Uterus (tissue), 4 donors: ENCODE results near the gene CAMK1D. TPM values are rescaled to one million over a fixed set of nuclear protein-coding genes. Genes with fewer than 3 reads are reported as not detected.
"Not testable (repeated sequence)": the region's sequence is repeated elsewhere in the genome, so short reads cannot be mapped to it uniquely, and the experiment has no call there.

Source experiments
- DNase-seq, 2 donors: peaks; one replicate each; pipeline ENCODE4 v3.0.0-alpha.2; 2019 to 2020
- H3K27ac ChIP-seq, 2 donors: fragments of 200-600 bp; sonication (generic); 1 replicate in 1 of 2; 2 replicates in 1 of 2; pipeline ENCODE4 v1.5.1; 2016 to 2018
- H3K27me3 ChIP-seq, 2 donors: fragments of 200-600 bp; sonication (generic); one replicate each; pipeline ENCODE4 v1.5.1; 2018 to 2019; ENCODE audit warnings: control low read depth in 1 of 2
- H3K36me3 ChIP-seq, 2 donors: fragments of 200-600 bp; sonication (generic); one replicate each; pipeline ENCODE4 v1.5.1; 2019; ENCODE audit warnings: control low read depth in 1 of 2
- H3K4me1 ChIP-seq, 2 donors: fragments of 200-600 bp; sonication (generic); one replicate each; pipeline ENCODE4 v1.5.1; 2018 to 2019; ENCODE audit warnings: control low read depth in 1 of 2
- H3K4me3 ChIP-seq, 2 donors: fragments of 200-600 bp; sonication (generic); 1 replicate in 1 of 2; 2 replicates in 1 of 2; pipeline ENCODE4 v1.5.1; 2018 to 2019; ENCODE audit warnings: mild to moderate bottlenecking in 1 of 2
- H3K9me3 ChIP-seq, 2 donors: fragments of 200-600 bp; sonication (generic); one replicate each; pipeline ENCODE4 v1.5.1; 2019; ENCODE audit warnings: control low read depth in 1 of 2
- POLR2A ChIP-seq, 2 donors: fragments of 450-650 bp; IDR thresholded peaks; one replicate each; pipeline ENCODE4 v1.6.1; 2016; ENCODE audit warnings: antibody characterized with exemption in 2 of 2, mild to moderate bottlenecking in 1 of 2, moderate library complexity in 1 of 2
- intact Hi-C: fragments of 100-400 bp; cut with DNase I; formaldehyde crosslinking; loops from one replicate; pipeline ENCODE4 v1.15.1; 2023; ENCODE audit warnings: low total_unique reads
- total RNA-seq, 4 donors: library from RNA; depleted of rRNA in 3 of 4; stranded (reverse); fragments of >200 nt in 3 of 4; gene quantifications; one replicate each; pipeline versions ENCODE4 v1.1.0 to v1.2.4, GENCODE V29; 2014 to 2023
- TF ChIP-seq, protein P1 (sequence below), 4 experiments: fragments of 200-600 bp in 2 of 4; fragments of 450-650 bp in 2 of 4; sonication (generic) in 2 of 4; IDR thresholded peaks; one replicate each; pipeline ENCODE4 v1.5.1; 2016 to 2019; ENCODE audit warnings: antibody characterized with exemption in 4 of 4, mild to moderate bottlenecking in 2 of 4, moderate library complexity in 1 of 4
- donor health status: DM: yes; HTN: yes; CAD: no.

Gene CAMK1D
- total RNA-seq, 4 donors from 2014 or later: 3.5 to 48.4 (median 10.8) TPM

GRCh38 chr10:12741360-12741804, 392.0 kb downstream of the CAMK1D start:
- intact Hi-C loops: no loop called here
- TF ChIP-seq POLR2A (IDR thresholded peaks at IDR 0.05): no peak
- TF ChIP-seq, protein P1, sequence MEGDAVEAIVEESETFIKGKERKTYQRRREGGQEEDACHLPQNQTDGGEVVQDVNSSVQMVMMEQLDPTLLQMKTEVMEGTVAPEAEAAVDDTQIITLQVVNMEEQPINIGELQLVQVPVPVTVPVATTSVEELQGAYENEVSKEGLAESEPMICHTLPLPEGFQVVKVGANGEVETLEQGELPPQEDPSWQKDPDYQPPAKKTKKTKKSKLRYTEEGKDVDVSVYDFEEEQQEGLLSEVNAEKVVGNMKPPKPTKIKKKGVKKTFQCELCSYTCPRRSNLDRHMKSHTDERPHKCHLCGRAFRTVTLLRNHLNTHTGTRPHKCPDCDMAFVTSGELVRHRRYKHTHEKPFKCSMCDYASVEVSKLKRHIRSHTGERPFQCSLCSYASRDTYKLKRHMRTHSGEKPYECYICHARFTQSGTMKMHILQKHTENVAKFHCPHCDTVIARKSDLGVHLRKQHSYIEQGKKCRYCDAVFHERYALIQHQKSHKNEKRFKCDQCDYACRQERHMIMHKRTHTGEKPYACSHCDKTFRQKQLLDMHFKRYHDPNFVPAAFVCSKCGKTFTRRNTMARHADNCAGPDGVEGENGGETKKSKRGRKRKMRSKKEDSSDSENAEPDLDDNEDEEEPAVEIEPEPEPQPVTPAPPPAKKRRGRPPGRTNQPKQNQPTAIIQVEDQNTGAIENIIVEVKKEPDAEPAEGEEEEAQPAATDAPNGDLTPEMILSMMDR (IDR thresholded peaks at IDR 0.05): no peak
- no peaks in the 10 kb centered on the region for H3K36me3 ChIP-seq
- no peaks in the 10 kb centered on the region for H3K4me1 ChIP-seq
- no peak overlapping the region for H3K4me3 ChIP-seq
- H3K27ac ChIP-seq: peak overlapping the region; percentile 51 to 61
- no peaks in the 10 kb centered on the region for H3K9me3 ChIP-seq
- H3K27me3 ChIP-seq: no peaks in the 10 kb centered on the region
- DNase-seq: peak; percentile 25 to 66

DNA sequence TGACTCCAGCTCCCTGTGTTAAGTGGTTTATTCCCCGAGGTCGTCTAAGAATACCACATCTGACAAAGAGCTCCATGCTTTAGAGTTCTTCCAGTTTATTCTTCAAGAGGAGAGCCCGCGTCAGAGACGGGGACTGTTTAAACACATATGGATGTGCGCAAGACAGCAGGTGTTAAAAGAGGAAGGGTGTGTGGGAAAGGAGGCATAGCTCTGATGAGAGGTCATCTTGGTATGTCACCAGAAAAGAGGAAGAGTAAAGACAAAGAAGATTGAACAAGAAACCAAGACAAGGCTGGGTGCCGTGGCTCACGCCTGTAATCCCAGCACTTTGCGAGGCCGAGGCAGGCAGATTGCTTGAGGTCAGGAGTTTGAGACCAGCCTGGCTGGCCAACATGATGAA, 393.4 kb downstream of the CAMK1D start:
- no peaks in the 10 kb centered on the region for H3K4me1 ChIP-seq

GRCh38 chr10:12743466-12743865, 394.1 kb downstream of the CAMK1D start:
- H3K27ac ChIP-seq, intact Hi-C loops, H3K36me3 ChIP-seq, H3K4me3 ChIP-seq, DNase-seq, H3K9me3 ChIP-seq, H3K4me1 ChIP-seq, H3K27me3 ChIP-seq: not testable (repeated sequence)

More for the DNA sequence above, 393.4 kb downstream of the CAMK1D start:
- intact Hi-C loops: no loop called here
- Histone ChIP-seq H3K4me3 (no peak overlapping the region), H3K27ac (no peak overlapping the region), H3K9me3 (no peaks in the 10 kb centered on the region), H3K36me3 (no peaks in the 10 kb centered on the region), H3K27me3 (no peaks in the 10 kb centered on the region)
- no peak for DNase-seq
- TF ChIP-seq, protein P1 (IDR thresholded peaks at IDR 0.05): no peak
- no peak for TF ChIP-seq POLR2A (IDR thresholded peaks at IDR 0.05)

GRCh38 chr10:12743941-12744340, 394.6 kb downstream of the CAMK1D start:
- DNase-seq: no peak
- H3K4me3 ChIP-seq: no peak overlapping the region
- intact Hi-C loops: no loop called here
- no peak overlapping the region for H3K27ac ChIP-seq
- TF ChIP-seq POLR2A (IDR thresholded peaks at IDR 0.05): no peak
- TF ChIP-seq, protein P1 (IDR thresholded peaks at IDR 0.05): no peak
- H3K4me1 ChIP-seq: no peaks in the 10 kb centered on the region
- H3K9me3 ChIP-seq: no peaks in the 10 kb centered on the region
- no peaks in the 10 kb centered on the region for H3K36me3 ChIP-seq
- H3K27me3 ChIP-seq: no peaks in the 10 kb centered on the region

DNA sequence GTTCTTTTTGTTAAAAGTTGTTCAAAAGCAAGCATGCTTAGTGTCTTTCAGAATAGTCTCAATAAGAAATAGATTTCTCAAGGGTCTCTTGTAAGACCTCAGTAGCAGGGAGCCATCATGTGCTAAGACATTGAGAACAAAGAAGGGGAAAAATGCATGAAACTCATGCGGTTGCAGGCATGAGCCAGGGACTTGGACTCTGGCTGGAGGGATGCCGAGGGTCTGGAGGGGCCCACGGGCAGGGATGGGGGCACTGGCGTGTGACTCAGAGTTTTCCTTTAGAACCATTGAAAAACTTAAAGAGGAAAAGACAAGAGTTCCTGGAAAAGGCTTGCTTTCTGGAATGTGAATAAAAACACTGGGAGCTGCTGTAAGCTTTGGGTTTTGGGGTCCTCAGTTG, 398.8 kb downstream of the CAMK1D start:
- Histone ChIP-seq H3K4me3 (no peak overlapping the region), H3K27ac (no peak overlapping the region), H3K27me3 (no peaks in the 10 kb centered on the region), H3K4me1 (no peaks in the 10 kb centered on the region), H3K36me3 (no peaks in the 10 kb centered on the region), H3K9me3 (no peaks in the 10 kb centered on the region)
- no peak for DNase-seq
- intact Hi-C loops: no loop called here
- TF ChIP-seq, protein P1 (IDR thresholded peaks at IDR 0.05): no peak
- TF ChIP-seq POLR2A (IDR thresholded peaks at IDR 0.05): no peak
